GM12801 (cell line): ENCODE measurements around the gene ITGB8.

Experiments used
- TF ChIP-seq, protein P1 (sequence below): IDR thresholded peaks from one replicate; pipeline ENCODE4 v1.5.1; 2011; ENCODE audit warnings: control low read depth; ENCODE audit not compliant: insufficient read length; ENCODE audit errors: extremely low read depth

ITGB8 gene

DNA sequence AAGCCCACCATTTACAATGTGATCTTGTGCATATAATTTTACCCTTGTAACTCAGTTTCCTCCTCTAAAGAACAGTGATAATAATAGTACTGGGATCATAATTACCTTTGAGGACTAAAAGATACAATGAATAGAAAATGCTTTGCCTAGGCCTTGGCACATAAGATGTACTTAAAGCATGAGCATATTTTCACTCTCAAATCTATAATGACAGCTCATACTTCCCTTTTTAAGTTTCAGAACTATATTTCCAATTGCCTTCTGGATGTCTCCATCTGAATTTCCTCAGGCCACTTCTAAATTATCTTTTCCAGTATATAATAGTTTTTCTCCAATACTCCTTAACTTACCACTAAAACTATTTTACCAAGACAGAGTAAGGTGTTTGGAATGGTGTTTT is 13.3 kb upstream of the ITGB8 start:
- TF ChIP-seq, protein P1, sequence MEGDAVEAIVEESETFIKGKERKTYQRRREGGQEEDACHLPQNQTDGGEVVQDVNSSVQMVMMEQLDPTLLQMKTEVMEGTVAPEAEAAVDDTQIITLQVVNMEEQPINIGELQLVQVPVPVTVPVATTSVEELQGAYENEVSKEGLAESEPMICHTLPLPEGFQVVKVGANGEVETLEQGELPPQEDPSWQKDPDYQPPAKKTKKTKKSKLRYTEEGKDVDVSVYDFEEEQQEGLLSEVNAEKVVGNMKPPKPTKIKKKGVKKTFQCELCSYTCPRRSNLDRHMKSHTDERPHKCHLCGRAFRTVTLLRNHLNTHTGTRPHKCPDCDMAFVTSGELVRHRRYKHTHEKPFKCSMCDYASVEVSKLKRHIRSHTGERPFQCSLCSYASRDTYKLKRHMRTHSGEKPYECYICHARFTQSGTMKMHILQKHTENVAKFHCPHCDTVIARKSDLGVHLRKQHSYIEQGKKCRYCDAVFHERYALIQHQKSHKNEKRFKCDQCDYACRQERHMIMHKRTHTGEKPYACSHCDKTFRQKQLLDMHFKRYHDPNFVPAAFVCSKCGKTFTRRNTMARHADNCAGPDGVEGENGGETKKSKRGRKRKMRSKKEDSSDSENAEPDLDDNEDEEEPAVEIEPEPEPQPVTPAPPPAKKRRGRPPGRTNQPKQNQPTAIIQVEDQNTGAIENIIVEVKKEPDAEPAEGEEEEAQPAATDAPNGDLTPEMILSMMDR: no peak

DNA sequence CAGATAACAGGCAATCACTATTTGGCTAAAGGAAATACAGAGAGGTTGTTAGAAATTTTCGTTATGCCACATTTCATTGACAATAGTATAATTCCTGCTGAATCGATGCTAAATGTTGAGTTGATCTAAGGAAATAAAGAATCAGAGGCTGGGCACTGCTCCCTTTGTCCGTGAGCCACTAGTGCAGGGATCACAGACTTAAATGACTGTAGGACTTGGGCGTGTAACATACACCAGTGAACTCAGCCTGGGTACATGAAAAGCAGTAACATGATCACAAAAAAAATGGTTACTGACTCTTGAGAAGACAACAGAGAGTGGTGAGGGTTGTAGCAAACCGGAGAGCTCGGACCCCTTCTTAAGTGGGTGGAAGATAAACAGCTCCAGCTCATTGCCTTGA is 11.8 kb upstream of the ITGB8 start:
- TF ChIP-seq, protein P1: no peak

GRCh38 chr7:20320322-20320721 is 10.4 kb upstream of the ITGB8 start:
- TF ChIP-seq, protein P1: no peak

DNA sequence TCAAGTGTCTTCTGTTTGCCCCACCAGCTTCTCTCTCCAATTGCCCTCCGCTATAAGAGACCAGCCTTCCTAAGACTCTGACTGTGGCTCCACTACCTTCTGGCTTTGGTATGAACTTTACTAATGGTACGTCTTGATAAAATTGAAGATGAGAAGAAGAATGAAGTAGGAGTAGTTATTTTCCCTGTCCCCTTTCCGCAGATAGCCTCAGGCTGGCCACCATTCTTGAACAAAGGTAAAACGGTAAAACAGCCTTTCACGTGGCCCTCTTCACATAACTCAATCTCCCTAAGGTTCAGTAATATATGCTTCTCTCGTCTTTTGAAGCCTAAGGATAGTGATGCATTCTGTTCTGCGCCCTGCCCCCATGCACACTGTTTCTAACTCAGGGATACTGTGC is 9.9 kb upstream of the ITGB8 start:
- TF ChIP-seq, protein P1: no peak

DNA sequence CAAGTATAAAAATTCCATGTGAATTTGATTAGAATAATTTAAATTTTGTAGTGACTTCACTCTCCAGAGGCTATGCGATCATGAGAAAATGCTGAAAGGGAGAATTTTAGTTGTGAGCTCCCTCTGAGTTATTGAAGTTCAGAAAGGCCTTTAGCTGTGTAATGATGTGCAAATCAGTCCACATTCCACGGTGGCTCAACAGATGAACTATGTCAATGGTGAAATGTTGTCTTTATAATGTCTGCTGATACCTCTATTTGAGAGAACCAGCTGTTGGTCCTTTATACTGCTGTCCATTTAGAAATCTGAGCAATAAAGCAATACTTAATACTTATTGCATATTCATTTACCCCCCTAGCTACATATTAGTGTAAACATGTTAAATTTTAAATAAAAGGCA is 7.1 kb upstream of the ITGB8 start:
- TF ChIP-seq, protein P1: no peak

GRCh38 chr7:20326342-20326741 is 4.4 kb upstream of the ITGB8 start:
- TF ChIP-seq, protein P1: no peak

GRCh38 chr7:20327055-20327454 is 3.6 kb upstream of the ITGB8 start:
- TF ChIP-seq, protein P1: no peak

DNA sequence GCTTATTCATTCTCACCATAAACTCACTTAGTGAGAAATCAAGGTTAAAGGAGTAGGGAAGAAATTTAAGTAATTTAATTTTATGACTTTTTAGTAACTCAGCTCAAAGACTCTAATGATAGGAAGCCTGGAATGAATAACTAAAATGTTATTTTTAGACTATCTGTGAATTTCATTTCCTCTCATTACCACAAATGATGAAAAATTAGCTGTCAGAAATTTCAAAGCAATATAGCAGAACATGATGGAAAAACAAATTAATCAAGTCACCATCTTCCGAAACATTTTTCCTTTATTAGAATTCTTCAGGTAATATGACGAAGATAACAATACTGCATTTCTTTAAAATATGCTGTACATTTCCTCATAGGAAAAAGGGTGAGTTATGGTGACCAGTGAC is 2.7 kb upstream of the ITGB8 start:
- TF ChIP-seq, protein P1: no peak
